Thyroid gland (tissue), 4 donors: ENCODE measurements around the gene POLD1.

ENCODE experiments used
- POLR2A ChIP-seq, 2 donors: fragments of 450-650 bp; IDR thresholded peaks; one replicate each; pipeline ENCODE4 v1.6.1; 2017; ENCODE audit warnings: antibody characterized with exemption in 2 of 2, mild to moderate bottlenecking in 2 of 2, moderate library complexity in 1 of 2
- TF ChIP-seq, protein P1 (sequence below), 6 experiments: fragments of 200-600 bp in 3 of 6; fragments of 450-650 bp in 3 of 6; sonication (generic) in 3 of 6; IDR thresholded peaks; one replicate each; pipeline ENCODE4 v1.5.1; 2016 to 2019; ENCODE audit warnings: antibody characterized with exemption in 6 of 6, mild to moderate bottlenecking in 2 of 6, inconsistent platforms in 1 of 6, moderate library complexity in 1 of 6

- TF ChIP-seq, protein P1, sequence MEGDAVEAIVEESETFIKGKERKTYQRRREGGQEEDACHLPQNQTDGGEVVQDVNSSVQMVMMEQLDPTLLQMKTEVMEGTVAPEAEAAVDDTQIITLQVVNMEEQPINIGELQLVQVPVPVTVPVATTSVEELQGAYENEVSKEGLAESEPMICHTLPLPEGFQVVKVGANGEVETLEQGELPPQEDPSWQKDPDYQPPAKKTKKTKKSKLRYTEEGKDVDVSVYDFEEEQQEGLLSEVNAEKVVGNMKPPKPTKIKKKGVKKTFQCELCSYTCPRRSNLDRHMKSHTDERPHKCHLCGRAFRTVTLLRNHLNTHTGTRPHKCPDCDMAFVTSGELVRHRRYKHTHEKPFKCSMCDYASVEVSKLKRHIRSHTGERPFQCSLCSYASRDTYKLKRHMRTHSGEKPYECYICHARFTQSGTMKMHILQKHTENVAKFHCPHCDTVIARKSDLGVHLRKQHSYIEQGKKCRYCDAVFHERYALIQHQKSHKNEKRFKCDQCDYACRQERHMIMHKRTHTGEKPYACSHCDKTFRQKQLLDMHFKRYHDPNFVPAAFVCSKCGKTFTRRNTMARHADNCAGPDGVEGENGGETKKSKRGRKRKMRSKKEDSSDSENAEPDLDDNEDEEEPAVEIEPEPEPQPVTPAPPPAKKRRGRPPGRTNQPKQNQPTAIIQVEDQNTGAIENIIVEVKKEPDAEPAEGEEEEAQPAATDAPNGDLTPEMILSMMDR (IDR thresholded peaks at IDR 0.05), result no peak
- TF ChIP-seq POLR2A (IDR thresholded peaks at IDR 0.05), result no peak
Observed at GRCh38 chr19:50459638-50460037, 75.5 kb downstream of the POLD1 start.
